Breast epithelium (tissue), 4 donors: ENCODE measurements around the gene WDFY2. TPM values are rescaled to one million over a fixed set of nuclear protein-coding genes. Genes with fewer than 3 reads are reported as not detected.
"Not testable (repeated sequence)": the region's sequence is repeated elsewhere in the genome, so short reads cannot be mapped to it uniquely, and the experiment has no call there.

Experiments
- DNase-seq, 2 donors: peaks; one replicate each; pipeline ENCODE4 v3.0.0-alpha.2; 2019; ENCODE audit warnings: low spot score in 2 of 2
- H3K27ac ChIP-seq, 2 donors: fragments of 200-600 bp; sonication (generic) in 1 of 2; one replicate each; pipeline ENCODE4 v1.5.1; 2016 to 2019; ENCODE audit warnings: mild to moderate bottlenecking in 1 of 2
- H3K27me3 ChIP-seq, 2 donors: fragments of 200-600 bp; sonication (generic) in 1 of 2; one replicate each; pipeline versions ENCODE4 v1.5.1 to v1.6.0; 2017 to 2019; ENCODE audit warnings: control low read depth in 1 of 2, mild to moderate bottlenecking in 1 of 2
- H3K36me3 ChIP-seq: fragments of 200-600 bp; one replicate; pipeline ENCODE4 v1.5.1; 2019
- H3K4me1 ChIP-seq, 2 donors: fragments of 200-600 bp; sonication (generic); one replicate each; pipeline ENCODE4 v1.5.1; 2016 to 2019; ENCODE audit warnings: control low read depth in 1 of 2
- H3K4me3 ChIP-seq, 3 donors: fragments of 200-600 bp; sonication (generic); 1 replicate in 2 of 3; 2 replicates in 1 of 3; pipeline ENCODE4 v1.5.1; 2016 to 2019; ENCODE audit warnings: mild to moderate bottlenecking in 3 of 3, moderate library complexity in 2 of 3
- H3K9me3 ChIP-seq, 2 donors: fragments of 200-600 bp; sonication (generic) in 1 of 2; one replicate each; pipeline ENCODE4 v1.5.1; 2016 to 2019; ENCODE audit warnings: control low read depth in 1 of 2
- POLR2A ChIP-seq: fragments of 450-650 bp; IDR thresholded peaks from one replicate; pipeline ENCODE4 v1.6.1; 2016; ENCODE audit warnings: antibody characterized with exemption, mild to moderate bottlenecking, moderate library complexity
- POLR2AphosphoS5 ChIP-seq, 3 donors: sonication (generic); formaldehyde crosslinking; IDR thresholded peaks; one replicate each; pipeline ENCODE4 v1.6.1; 2017; ENCODE audit warnings: antibody characterized with exemption in 3 of 3
- intact Hi-C: fragments of 100-400 bp; cut with DNase I; formaldehyde crosslinking; loops from one replicate; pipeline ENCODE4 v1.15.1; 2023; ENCODE audit warnings: low total_unique reads
- total RNA-seq, 3 donors: library from RNA; depleted of rRNA; stranded (reverse); fragments of >200 nt; gene quantifications; one replicate each; pipeline ENCODE4 v1.1.0, GENCODE V29; 2016
- TF ChIP-seq, protein P1 (sequence below), 3 donors: fragments of 450-650 bp; IDR thresholded peaks; one replicate each; pipeline ENCODE4 v1.5.1; 2016 to 2017; ENCODE audit warnings: antibody characterized with exemption in 3 of 3, mild to moderate bottlenecking in 3 of 3, moderate library complexity in 3 of 3

WDFY2 gene
- total RNA-seq, 3 donors from 2014 or later, result 21.0 to 27.7 (median 21.4) TPM

DNA sequence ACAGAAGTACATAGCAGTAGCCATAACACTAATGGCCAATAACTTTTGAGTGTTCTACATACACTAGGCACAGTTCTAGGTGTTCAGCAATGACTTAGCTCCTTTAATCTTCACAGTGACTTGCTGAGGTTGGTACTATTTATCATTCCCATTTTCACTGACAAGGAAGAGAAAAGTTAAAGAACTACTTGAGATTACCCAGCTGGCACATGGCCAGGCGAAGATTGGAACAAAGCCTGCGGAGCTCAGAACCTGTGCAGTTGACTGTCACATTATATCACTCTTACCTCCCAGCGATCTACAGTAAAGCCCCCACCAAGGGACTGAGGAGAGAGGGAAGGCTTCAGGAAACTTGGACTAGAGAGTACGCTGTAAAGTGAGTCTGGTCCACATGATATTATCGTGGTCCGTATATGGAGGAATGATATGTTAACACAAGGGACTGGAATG lies 42.4 kb upstream of the WDFY2 start:
- Histone ChIP-seq H3K27ac (no peak overlapping the region), H3K4me3 (no peak overlapping the region), H3K4me1 (no peaks in the 10 kb centered on the region), H3K27me3 (no peaks in the 10 kb centered on the region), H3K9me3 (no peaks in the 10 kb centered on the region), H3K36me3 (no peaks in the 10 kb centered on the region)
- intact Hi-C loops, result no loop called here
- TF ChIP-seq, protein P1, sequence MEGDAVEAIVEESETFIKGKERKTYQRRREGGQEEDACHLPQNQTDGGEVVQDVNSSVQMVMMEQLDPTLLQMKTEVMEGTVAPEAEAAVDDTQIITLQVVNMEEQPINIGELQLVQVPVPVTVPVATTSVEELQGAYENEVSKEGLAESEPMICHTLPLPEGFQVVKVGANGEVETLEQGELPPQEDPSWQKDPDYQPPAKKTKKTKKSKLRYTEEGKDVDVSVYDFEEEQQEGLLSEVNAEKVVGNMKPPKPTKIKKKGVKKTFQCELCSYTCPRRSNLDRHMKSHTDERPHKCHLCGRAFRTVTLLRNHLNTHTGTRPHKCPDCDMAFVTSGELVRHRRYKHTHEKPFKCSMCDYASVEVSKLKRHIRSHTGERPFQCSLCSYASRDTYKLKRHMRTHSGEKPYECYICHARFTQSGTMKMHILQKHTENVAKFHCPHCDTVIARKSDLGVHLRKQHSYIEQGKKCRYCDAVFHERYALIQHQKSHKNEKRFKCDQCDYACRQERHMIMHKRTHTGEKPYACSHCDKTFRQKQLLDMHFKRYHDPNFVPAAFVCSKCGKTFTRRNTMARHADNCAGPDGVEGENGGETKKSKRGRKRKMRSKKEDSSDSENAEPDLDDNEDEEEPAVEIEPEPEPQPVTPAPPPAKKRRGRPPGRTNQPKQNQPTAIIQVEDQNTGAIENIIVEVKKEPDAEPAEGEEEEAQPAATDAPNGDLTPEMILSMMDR (IDR thresholded peaks at IDR 0.05), result no peak
- TF ChIP-seq POLR2A (no peak), POLR2AphosphoS5 (IDR thresholded peaks at IDR 0.05) (no peak)
- DNase-seq, result no peak

DNA sequence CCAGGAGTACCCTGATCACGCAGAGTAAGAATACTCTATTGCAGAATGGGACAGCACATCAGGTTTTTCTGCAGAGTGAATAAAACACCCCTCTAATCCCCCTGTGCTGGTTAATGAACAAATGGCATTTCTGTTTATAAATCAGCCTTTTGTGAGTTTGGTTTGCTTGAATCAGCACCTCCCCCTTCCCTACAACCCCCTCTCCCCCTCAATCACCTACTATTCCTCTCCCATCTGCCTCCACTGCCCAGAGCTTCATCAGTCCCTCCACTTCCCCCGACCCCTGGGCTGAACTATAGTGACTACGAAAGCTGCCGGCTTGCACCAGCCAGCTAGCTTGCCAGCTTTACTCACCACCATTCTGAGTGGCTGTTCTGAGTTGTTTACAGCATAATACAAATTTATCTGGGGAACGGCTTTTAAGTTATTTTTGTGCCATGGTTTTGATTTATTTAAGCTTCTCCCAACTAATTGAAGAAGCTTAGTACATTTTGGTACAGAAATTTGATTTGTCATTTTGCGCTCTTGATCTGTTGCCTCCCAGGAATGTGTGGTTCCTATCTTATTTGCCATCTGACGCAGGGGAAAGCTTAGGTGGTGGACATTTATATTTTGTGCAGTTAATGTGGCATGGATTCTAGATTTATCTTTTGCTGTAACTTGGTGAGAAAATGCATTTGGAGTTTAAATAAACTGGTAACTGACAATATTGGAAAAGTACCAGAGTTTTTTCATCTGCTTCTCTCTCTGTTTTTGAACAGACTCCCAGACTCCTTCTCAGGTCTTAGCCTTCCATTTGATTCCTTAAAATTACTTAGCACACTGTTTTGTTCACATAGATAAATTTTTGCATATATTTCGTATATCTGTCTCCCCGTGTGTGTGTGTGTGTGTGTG lies 41.7 kb upstream of the WDFY2 start:
- no peaks in the 10 kb centered on the region for H3K9me3 ChIP-seq
- no peaks in the 10 kb centered on the region for H3K27me3 ChIP-seq
- no peak overlapping the region for H3K27ac ChIP-seq
- no peaks in the 10 kb centered on the region for H3K4me1 ChIP-seq
- intact Hi-C loops, result no loop called here
- TF ChIP-seq, protein P1 (IDR thresholded peaks at IDR 0.05), result no peak
- no peak for TF ChIP-seq POLR2A
- TF ChIP-seq POLR2AphosphoS5 (IDR thresholded peaks at IDR 0.05), result no peak
- H3K4me3 ChIP-seq, result no peak overlapping the region
- no peaks in the 10 kb centered on the region for H3K36me3 ChIP-seq
- DNase-seq, result no peak

DNA sequence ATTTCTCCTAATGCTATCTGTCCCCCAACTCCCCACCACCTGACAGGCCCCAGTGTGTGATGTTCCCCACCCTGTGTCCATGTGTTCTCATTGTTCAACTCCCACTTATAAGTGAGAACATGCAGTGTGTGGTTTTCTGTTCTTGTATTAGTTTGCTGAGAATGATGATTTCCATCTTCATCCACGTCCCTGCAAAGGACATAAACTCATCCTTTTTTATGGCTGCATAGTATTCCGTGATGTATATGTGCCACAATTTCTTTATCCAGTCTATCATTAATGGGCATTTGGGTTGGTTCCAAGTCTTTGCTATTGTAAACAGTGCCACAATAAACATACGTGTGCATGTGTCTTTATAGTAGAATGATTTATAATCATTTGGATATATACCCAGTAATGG lies 38.8 kb upstream of the WDFY2 start:
- H3K27me3 ChIP-seq, intact Hi-C loops, H3K4me1 ChIP-seq, H3K27ac ChIP-seq, H3K36me3 ChIP-seq, DNase-seq, H3K9me3 ChIP-seq, H3K4me3 ChIP-seq: not testable (repeated sequence)

DNA sequence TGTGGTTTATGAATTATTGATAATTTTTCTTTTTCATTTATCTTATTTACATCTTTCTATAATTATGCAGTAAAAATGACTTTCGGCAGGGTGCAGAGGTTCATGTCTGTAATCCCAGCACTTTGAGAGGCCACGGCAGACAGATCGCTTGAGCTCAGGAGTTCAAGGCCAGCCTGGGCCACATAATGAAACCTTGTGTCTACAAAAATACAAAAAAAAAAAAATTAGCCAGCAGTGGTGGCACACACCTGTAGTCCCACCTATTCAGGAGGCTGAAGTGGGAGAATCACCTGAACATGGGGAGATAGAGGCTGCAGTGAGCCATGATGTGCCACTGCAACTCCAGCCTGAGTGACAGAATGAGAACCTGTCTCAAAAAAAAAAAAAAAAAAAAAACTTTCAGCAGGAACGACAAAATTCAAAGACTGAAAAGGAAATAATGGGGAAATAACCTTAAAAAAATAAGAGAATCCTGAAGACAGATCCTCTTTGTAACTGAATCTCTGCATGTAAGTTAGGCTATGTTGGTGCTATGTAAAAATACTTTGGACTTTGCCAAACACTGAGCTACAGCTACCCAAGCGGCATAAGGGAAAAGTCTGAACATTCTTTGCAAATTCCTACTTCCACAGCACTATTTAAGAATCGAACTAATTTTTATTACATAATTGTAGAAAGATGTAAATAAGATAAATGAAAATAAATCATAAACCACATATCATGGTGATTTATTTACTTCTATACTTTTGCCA lies 36.7 kb upstream of the WDFY2 start:
- Histone ChIP-seq H3K27me3 (no peaks in the 10 kb centered on the region), H3K4me3 (no peak overlapping the region), H3K27ac (no peak overlapping the region), H3K9me3 (no peaks in the 10 kb centered on the region), H3K36me3 (no peaks in the 10 kb centered on the region), H3K4me1 (no peaks in the 10 kb centered on the region)
- no peak for DNase-seq
- TF ChIP-seq, protein P1 (IDR thresholded peaks at IDR 0.05), result no peak
- TF ChIP-seq POLR2AphosphoS5 (IDR thresholded peaks at IDR 0.05) (no peak), POLR2A (no peak)
- intact Hi-C loops, result no loop called here

DNA sequence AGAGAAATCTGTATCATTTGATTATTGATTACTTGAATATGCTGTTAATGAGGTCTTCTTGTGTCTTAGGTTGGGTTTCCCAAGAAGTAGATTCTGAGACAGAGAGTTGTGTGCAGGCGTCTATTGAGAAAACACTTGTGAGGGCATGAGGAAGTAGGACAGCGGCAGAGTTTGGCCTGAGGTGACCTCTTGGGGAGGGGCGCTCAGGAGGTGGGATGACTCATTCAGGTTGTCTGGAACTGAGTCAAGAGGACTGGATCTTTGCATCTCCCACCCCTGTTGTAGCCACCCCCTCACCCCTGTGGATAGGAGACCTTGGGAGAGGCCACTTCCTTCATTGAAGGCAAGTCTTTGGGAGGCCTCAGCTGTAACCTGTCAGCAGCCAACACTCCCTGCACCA lies 35.2 kb upstream of the WDFY2 start:
- Histone ChIP-seq H3K4me1 (no peaks in the 10 kb centered on the region), H3K36me3 (no peaks in the 10 kb centered on the region), H3K27me3 (no peaks in the 10 kb centered on the region), H3K9me3 (no peaks in the 10 kb centered on the region), H3K4me3 (no peak overlapping the region), H3K27ac (no peak overlapping the region)
- TF ChIP-seq POLR2AphosphoS5 (IDR thresholded peaks at IDR 0.05), result no peak
- no peak for TF ChIP-seq POLR2A
- TF ChIP-seq, protein P1 (IDR thresholded peaks at IDR 0.05), result no peak
- intact Hi-C loops, result no loop called here
- DNase-seq, result no peak
